BLaER1 (cell line): ENCODE data around the gene AKR1B15.

Experiments used
- H3K27ac ChIP-seq: shearing (Covaris generic); formaldehyde crosslinking; 2 replicates; pipeline ENCODE4 v1.8.1; 2022
- H3K27me3 ChIP-seq: shearing (Covaris generic); formaldehyde crosslinking; 2 replicates; pipeline ENCODE4 v1.8.1; 2022
- H3K36me3 ChIP-seq: shearing (Covaris generic); formaldehyde crosslinking; 2 replicates; pipeline ENCODE4 v1.8.1; 2022
- H3K4me1 ChIP-seq: shearing (Covaris generic); formaldehyde crosslinking; 2 replicates; pipeline ENCODE4 v1.8.1; 2022
- H3K4me2 ChIP-seq: shearing (Covaris generic); formaldehyde crosslinking; 2 replicates; pipeline ENCODE4 v1.8.1; 2022
- H3K4me3 ChIP-seq: shearing (Covaris generic); formaldehyde crosslinking; 2 replicates; pipeline ENCODE4 v1.8.1; 2022
- H3K9ac ChIP-seq: shearing (Covaris generic); formaldehyde crosslinking; 2 replicates; pipeline ENCODE4 v1.8.1; 2022
- H3K9me3 ChIP-seq: shearing (Covaris generic); formaldehyde crosslinking; 2 replicates; pipeline ENCODE4 v1.8.1; 2022
- H4K20me1 ChIP-seq: shearing (Covaris generic); formaldehyde crosslinking; 2 replicates; pipeline ENCODE4 v1.8.1; 2022
- Cebpa-rat ChIP-seq: shearing (Covaris generic); IDR thresholded peaks from 2 replicates; pipeline ENCODE4 v1.8.1; 2022

AKR1B15 gene

DNA sequence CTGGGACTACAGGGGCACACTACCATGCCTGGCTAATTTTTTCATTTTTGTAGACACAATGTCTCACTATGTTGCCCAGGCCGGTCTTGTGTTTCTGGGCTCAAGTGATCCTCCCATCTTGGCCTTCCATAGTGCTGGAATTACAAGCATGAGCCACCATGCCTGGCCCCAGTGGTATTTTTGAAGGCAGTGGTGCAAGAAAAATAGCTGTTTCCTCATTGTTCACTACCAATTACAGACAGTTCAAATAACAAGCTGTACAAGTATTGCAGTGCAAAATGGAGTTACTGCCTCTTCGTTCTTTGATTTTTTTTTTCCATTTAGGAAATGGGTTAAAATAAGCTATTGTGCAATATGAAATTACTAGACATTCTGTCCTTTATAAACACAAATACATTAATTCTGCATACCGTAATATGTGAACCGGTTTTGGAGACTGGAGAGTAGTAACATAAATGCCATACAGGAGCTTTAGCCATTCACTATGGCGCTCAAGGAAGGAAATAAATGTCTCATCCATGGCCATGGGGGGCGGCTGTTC, 62.8 kb downstream of the AKR1B15 start:
- Histone ChIP-seq H3K36me3 (no peaks in the 10 kb centered on the region), H3K9ac (no peak overlapping the region), H3K4me3 (no peak overlapping the region), H3K4me1 (no peaks in the 10 kb centered on the region), H3K9me3 (0 out of 2 replicates have a peak, but pooled peaks cover 5% of the 10 kb centered on the region), H4K20me1 (no peaks in the 10 kb centered on the region), H3K27ac (no peak overlapping the region), H3K27me3 (no peaks in the 10 kb centered on the region), H3K4me2 (no peak overlapping the region)
- peak; percentile 21; the same call in 1 of the 2 replicates for TF ChIP-seq Cebpa-rat

DNA sequence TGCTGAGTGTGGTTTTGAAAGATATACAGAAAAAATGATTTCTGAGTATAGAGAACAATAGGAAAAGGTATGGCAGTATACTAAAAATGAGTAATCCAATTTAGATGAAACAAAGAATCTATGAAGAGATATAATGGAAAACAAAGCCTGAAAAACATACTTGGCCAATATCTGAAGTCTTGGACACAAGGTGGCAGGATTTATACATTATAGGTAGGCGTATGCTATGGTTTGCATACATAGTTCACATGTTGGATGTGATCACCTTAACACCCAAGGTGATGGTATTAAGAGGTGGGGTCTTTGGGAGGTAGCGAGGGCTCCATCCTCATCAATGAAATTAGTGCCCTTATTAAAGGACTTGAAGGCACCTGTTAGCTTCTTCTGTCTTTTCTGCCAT, 63.3 kb downstream of the AKR1B15 start:
- Histone ChIP-seq H3K27me3 (no peaks in the 10 kb centered on the region), H3K4me2 (no peak overlapping the region), H3K36me3 (no peaks in the 10 kb centered on the region), H3K9me3 (0 out of 2 replicates have a peak, but pooled peaks cover 5% of the 10 kb centered on the region), H4K20me1 (no peaks in the 10 kb centered on the region), H3K27ac (no peak overlapping the region), H3K9ac (no peak overlapping the region), H3K4me3 (no peak overlapping the region), H3K4me1 (no peaks in the 10 kb centered on the region)
- no peak for TF ChIP-seq Cebpa-rat

GRCh38 chr7:134613623-134614347, 64.9 kb downstream of the AKR1B15 start:
- Histone ChIP-seq H3K4me2 (no peak overlapping the region), H3K4me1 (no peaks in the 10 kb centered on the region), H3K27me3 (no peaks in the 10 kb centered on the region), H3K4me3 (no peak overlapping the region), H3K9me3 (0 out of 2 replicates have a peak, but pooled peaks cover 5% of the 10 kb centered on the region), H3K36me3 (no peaks in the 10 kb centered on the region), H3K9ac (no peak overlapping the region), H4K20me1 (no peaks in the 10 kb centered on the region), H3K27ac (no peak overlapping the region)
- peak; percentile 35; the same call in 1 of the 2 replicates for TF ChIP-seq Cebpa-rat

- no peak for TF ChIP-seq Cebpa-rat
- no peak overlapping the region for H3K9ac ChIP-seq
- H3K4me3 ChIP-seq, result no peak overlapping the region
- no peak overlapping the region for H3K4me2 ChIP-seq
- H4K20me1 ChIP-seq, result no peaks in the 10 kb centered on the region
- no peaks in the 10 kb centered on the region for H3K36me3 ChIP-seq
- no peak overlapping the region for H3K27ac ChIP-seq
- H3K9me3 ChIP-seq, result 0 out of 2 replicates have a peak, but pooled peaks cover 5% of the 10 kb centered on the region
- H3K27me3 ChIP-seq, result no peaks in the 10 kb centered on the region
- no peaks in the 10 kb centered on the region for H3K4me1 ChIP-seq
These were observed 67.7 kb downstream of the AKR1B15 start for GRCh38 chr7:134616611-134617010.

GRCh38 chr7:134618756-134619530, 70.0 kb downstream of the AKR1B15 start:
- Histone ChIP-seq H3K27me3 (no peaks in the 10 kb centered on the region), H3K27ac (no peak overlapping the region), H3K36me3 (no peaks in the 10 kb centered on the region), H3K4me3 (no peak overlapping the region), H3K9me3 (no peaks in the 10 kb centered on the region), H4K20me1 (no peaks in the 10 kb centered on the region), H3K4me1 (no peaks in the 10 kb centered on the region), H3K4me2 (no peak overlapping the region), H3K9ac (no peak overlapping the region)
- TF ChIP-seq Cebpa-rat, result no peak

GRCh38 chr7:134619627-134620331, 70.9 kb downstream of the AKR1B15 start:
- H3K9ac ChIP-seq, result no peak overlapping the region
- H3K27me3 ChIP-seq, result no peaks in the 10 kb centered on the region
- H3K4me2 ChIP-seq, result no peak overlapping the region
- no peaks in the 10 kb centered on the region for H3K9me3 ChIP-seq
- no peak for TF ChIP-seq Cebpa-rat
- no peak overlapping the region for H3K4me3 ChIP-seq
- H4K20me1 ChIP-seq, result no peaks in the 10 kb centered on the region
- H3K4me1 ChIP-seq, result no peaks in the 10 kb centered on the region
- H3K27ac ChIP-seq, result no peak overlapping the region
- no peaks in the 10 kb centered on the region for H3K36me3 ChIP-seq

DNA sequence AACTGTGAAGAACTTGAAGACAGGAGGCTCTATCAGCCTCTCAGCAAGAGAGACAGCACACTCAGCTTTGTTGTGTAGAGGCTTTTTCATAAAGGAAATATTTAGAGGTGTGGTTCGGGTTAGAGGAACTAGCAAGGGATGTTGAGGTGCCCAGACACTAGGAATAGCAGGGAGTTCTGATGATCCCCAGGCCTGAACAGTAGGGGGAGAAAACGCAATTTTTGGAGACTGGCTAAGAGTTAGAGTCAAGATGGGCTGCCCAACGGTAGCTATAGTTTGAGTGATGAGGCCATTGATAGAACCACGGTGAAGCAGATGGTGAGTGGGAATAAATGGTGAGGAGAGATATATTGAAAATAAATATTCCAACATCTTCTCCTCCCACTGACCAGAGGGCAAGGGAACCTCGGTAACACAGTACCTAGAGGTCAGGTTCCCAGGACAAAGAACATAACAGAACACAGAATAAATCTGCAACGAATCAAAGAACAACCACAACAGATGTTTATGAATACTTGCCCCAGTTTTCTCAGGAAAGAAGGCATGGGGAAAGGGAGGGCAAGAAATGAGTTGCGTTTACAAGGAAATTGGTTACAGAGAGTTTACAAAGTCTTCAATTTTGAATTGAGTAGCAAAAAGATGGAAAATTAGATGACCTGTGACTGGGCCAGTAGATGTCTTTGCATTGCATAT, 73.5 kb downstream of the AKR1B15 start:
- TF ChIP-seq Cebpa-rat, result no peak
- no peaks in the 10 kb centered on the region for H3K27me3 ChIP-seq
- no peaks in the 10 kb centered on the region for H3K9me3 ChIP-seq
- no peak overlapping the region for H3K4me2 ChIP-seq
- no peak overlapping the region for H3K9ac ChIP-seq
- no peaks in the 10 kb centered on the region for H3K36me3 ChIP-seq
- no peak overlapping the region for H3K27ac ChIP-seq
- H3K4me1 ChIP-seq, result no peaks in the 10 kb centered on the region
- no peak overlapping the region for H3K4me3 ChIP-seq
- H4K20me1 ChIP-seq, result no peaks in the 10 kb centered on the region

- Histone ChIP-seq H3K36me3 (no peaks in the 10 kb centered on the region), H3K27me3 (no peaks in the 10 kb centered on the region), H3K9me3 (no peaks in the 10 kb centered on the region), H4K20me1 (no peaks in the 10 kb centered on the region), H3K4me2 (no peak overlapping the region), H3K9ac (no peak overlapping the region), H3K4me1 (no peaks in the 10 kb centered on the region), H3K27ac (no peak overlapping the region), H3K4me3 (no peak overlapping the region)
- TF ChIP-seq Cebpa-rat, result no peak
These were observed 74.3 kb downstream of the AKR1B15 start for GRCh38 chr7:134623193-134623592.

- Histone ChIP-seq H3K36me3 (no peaks in the 10 kb centered on the region), H3K27me3 (no peaks in the 10 kb centered on the region), H4K20me1 (no peaks in the 10 kb centered on the region), H3K9me3 (no peaks in the 10 kb centered on the region), H3K4me2 (no peak overlapping the region), H3K27ac (no peak overlapping the region), H3K4me3 (no peak overlapping the region), H3K4me1 (no peaks in the 10 kb centered on the region), H3K9ac (no peak overlapping the region)
- TF ChIP-seq Cebpa-rat, result no peak
These were observed 76.6 kb downstream of the AKR1B15 start for GRCh38 chr7:134625550-134625949.
